GM12873 (cell line): ENCODE results near the gene KCNIP4.

Experiments
- TF ChIP-seq, protein P1 (sequence below): IDR thresholded peaks from 2 replicates; pipeline ENCODE4 v1.5.1; 2012; ENCODE audit warnings: low read depth, mild to moderate bottlenecking, moderate library complexity, low read length, control low read depth; ENCODE audit not compliant: insufficient read depth; ENCODE audit errors: missing control alignments

Gene KCNIP4

DNA sequence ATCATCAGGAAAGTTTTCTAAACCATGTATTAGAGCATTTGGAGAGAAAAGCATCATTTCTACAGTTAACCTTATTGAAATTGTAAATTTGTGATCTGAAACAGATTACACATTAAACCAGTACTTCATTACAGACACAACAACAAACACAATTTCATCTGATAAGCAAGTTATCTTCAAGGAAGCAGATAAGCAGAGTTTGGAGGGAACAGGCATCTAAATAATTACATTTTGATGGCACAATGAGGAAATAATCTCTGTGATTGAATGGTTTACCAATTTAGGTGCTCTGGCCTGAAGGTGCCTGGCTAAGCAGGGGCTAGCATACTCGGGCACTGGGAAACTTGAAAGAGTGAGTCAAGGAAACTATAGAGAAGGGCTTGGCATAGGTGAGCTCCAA lies 628.5 kb downstream of the KCNIP4 start:
- TF ChIP-seq, protein P1, sequence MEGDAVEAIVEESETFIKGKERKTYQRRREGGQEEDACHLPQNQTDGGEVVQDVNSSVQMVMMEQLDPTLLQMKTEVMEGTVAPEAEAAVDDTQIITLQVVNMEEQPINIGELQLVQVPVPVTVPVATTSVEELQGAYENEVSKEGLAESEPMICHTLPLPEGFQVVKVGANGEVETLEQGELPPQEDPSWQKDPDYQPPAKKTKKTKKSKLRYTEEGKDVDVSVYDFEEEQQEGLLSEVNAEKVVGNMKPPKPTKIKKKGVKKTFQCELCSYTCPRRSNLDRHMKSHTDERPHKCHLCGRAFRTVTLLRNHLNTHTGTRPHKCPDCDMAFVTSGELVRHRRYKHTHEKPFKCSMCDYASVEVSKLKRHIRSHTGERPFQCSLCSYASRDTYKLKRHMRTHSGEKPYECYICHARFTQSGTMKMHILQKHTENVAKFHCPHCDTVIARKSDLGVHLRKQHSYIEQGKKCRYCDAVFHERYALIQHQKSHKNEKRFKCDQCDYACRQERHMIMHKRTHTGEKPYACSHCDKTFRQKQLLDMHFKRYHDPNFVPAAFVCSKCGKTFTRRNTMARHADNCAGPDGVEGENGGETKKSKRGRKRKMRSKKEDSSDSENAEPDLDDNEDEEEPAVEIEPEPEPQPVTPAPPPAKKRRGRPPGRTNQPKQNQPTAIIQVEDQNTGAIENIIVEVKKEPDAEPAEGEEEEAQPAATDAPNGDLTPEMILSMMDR, result no peak

DNA sequence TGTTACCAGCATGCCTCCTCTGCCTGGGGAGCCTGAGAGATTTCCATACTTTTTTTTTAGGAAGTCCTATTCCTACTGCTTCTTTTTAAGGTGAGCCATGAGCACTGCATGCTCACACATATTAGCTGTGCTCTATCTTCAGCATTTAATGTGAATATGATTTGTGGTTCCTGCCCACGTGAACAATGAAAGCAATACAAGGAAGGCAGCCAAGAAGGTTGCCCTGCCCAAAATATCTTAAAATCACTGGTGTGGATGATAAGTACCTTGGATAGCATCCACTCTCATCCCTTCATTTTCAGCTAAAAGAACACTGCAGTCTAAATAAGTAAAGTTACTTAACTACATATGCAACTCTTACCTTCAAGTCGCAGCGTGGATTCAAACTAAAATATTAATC lies 640.9 kb downstream of the KCNIP4 start:
- TF ChIP-seq, protein P1, result no peak

DNA sequence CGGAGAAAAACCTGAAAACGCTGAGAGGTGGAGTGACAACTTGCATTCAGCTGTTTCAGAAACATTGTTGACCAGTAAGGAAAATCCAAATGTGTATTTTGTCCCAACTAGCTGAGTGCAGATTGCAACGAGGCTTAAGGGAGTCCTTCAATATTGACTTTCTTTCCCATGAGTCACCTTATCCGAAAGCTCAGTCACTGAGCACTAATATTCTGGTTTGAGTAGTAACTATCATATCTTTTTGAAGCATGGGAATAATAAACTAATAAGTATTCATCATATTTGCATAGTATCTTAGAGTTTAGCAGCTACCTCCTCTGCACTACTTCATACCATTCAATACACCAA lies 644.1 kb downstream of the KCNIP4 start:
- TF ChIP-seq, protein P1, result no peak

DNA sequence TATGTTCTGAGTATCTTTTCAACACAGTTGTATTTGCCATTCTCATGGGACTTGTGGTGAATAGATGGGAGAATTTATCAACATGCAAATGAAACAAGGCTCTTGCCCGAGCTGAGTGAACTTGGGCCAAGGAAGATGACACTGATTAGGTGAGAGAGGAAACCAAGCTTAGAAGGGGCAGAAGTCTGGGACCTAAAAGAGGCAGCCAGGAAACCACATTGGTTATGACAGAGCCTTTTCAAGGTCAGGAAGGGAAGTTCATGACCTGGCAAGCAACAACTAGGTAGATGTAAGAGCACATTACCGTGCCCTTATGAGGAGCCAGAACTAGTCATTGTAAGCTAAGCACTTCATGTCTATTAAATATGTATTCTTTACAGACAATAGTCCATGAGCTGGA lies 658.0 kb downstream of the KCNIP4 start:
- TF ChIP-seq, protein P1, result no peak

DNA sequence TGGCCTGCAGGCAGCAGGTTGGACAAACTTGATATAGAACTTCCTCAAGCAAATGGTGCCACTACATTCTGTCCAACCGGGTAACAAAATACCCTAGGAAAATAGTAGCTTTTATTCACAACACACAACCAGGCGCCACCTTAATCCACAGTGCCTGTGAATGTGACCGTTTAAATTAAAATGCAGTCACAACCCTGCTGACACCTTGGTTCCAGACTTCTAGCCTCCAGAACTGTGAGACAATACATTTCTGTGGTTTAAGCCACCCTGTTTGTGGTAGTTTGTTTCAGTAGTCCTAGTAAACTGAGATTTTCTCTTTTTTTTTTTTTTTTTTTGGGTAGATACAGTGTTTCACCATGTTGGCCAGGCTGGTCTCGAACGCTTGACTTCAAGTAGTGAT lies 672.5 kb downstream of the KCNIP4 start:
- TF ChIP-seq, protein P1, result no peak

DNA sequence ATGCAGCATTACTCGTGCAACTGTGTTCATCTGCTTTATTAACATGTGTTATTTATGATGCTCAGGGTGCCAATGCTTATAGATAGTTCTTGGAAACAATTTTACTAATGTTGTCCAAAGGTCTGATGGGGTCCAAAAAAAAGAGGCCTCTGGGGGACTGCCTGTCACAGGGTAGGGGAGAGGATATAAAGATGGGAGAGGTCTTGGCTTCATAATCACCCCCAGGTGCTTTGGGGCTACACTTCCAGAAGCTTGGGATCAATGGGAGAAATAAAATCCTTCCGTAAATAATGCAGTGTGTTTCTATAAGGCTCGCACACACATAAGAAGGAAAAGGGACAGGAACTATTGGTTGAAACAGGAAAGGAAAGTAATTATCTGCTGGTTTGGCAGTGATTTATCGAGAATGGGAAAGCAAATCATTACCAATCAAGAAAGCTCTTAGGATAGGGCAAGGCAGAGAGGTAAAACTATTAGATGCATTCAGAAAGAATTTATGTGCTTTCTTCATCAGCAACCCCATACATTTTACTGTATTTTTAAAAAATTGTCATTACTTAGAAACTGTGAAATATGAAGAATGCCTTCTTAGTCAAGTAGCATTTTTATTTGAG lies 677.0 kb downstream of the KCNIP4 start:
- TF ChIP-seq, protein P1, result no peak

DNA sequence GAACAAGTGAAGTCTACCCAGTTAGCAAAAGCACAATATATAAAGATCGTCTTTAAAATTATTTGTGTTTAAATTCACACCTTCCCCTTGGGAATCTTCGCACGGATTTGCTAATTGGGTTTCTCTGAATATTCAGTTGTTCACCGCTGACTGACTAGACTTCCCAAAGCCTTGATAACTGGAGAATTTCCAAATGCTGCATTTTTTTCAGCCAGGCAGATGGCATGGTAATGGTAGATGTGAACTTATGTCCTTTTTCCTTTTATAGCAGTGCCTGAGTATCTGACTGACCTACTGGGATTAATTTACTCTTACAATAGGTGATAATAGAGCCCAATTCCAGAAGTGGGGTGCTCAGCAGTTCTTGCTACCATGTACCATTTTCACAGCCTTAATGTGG lies 700.2 kb downstream of the KCNIP4 start:
- TF ChIP-seq, protein P1, result no peak
